GM19351 (cell line): ENCODE data around the gene TMEM201.

ENCODE experiments used
- ATAC-seq: cut with Tn5 transposase; IDR thresholded peaks from one replicate; pipeline ENCODE4 v1.9.1; 2021; ENCODE audit warnings: mild to moderate bottlenecking, moderate library complexity; ENCODE audit not compliant: unreplicated experiment

TMEM201 gene

GRCh38 chr1:9576903-9577302 is 11.8 kb upstream of the TMEM201 start:
- no peak for ATAC-seq

- ATAC-seq = no peak
Observed at GRCh38 chr1:9577423-9577822, 11.3 kb upstream of the TMEM201 start.

- ATAC-seq = no peak
Observed at GRCh38 chr1:9580942-9581341, 7.8 kb upstream of the TMEM201 start.

- no peak for ATAC-seq
Observed at GRCh38 chr1:9586147-9586766, 2.5 kb upstream of the TMEM201 start.

GRCh38 chr1:9589144-9589718 is 520 bp downstream of the TMEM201 start:
- ATAC-seq = no peak

GRCh38 chr1:9589719-9590157 is 1.0 kb downstream of the TMEM201 start:
- no peak for ATAC-seq

- no peak for ATAC-seq
Observed at GRCh38 chr1:9590201-9590600, 1.5 kb downstream of the TMEM201 start.

GRCh38 chr1:9590945-9591668 is 2.4 kb downstream of the TMEM201 start:
- ATAC-seq = no peak

GRCh38 chr1:9591669-9592509 is 3.2 kb downstream of the TMEM201 start:
- no peak for ATAC-seq

- no peak for ATAC-seq
Observed at GRCh38 chr1:9592510-9593075, 3.9 kb downstream of the TMEM201 start.

- no peak for ATAC-seq
Observed at GRCh38 chr1:9593147-9593491, 4.4 kb downstream of the TMEM201 start.

GRCh38 chr1:9593492-9594465 is 5.1 kb downstream of the TMEM201 start:
- no peak for ATAC-seq

GRCh38 chr1:9594471-9595155 is 5.9 kb downstream of the TMEM201 start:
- no peak for ATAC-seq

- ATAC-seq = no peak
Observed at GRCh38 chr1:9595156-9595967, 6.7 kb downstream of the TMEM201 start.

- no peak for ATAC-seq
Observed at GRCh38 chr1:9595968-9596340, 7.2 kb downstream of the TMEM201 start.

GRCh38 chr1:9596415-9597123 is 7.9 kb downstream of the TMEM201 start:
- ATAC-seq = no peak

GRCh38 chr1:9597361-9598315 is 8.9 kb downstream of the TMEM201 start:
- no peak for ATAC-seq
